Measurements from ENCODE around the gene LAMA4. TPM values are rescaled to one million over a fixed set of nuclear protein-coding genes. Genes with fewer than 3 reads are reported as not detected.

Gene LAMA4
- total RNA-seq, 1 experiment from 2014 or later, result 2.1 TPM

DNA sequence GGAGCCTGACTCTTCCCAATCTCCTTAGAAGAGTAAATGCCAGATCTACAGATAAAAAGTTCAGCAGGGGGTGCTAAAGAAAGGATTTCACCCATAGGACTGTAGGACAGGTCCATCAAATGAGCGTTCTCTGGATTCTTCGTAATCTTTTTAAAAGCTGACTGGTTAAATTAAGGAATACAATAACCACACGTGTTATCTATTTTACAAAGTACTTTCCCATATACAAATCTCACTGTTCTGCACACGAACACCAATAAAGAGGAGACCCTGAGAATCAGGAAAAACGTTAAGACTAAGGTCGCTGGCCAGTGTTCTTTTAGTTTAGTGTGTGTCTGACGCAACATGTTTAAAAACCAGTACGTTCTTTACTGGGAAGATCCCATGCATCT is 167.6 kb downstream of the LAMA4 start:
- Histone ChIP-seq H3K4me3 (ENCODE audit: insufficient read depth, low read depth, low read length) (peak overlapping the region; percentile 66), H3K27me3 (ENCODE audit: control insufficient read depth, insufficient read depth, low read length) (no peaks in the 10 kb centered on the region), H3K36me3 (replicated peaks; ENCODE audit: control insufficient read depth, insufficient read depth, low read length) (peaks cover 11% of the 10 kb centered on the region)
- DNase-seq, result peak; percentile 53

GRCh38 chr6:112085286-112086065 is 168.9 kb downstream of the LAMA4 start:
- Histone ChIP-seq H3K27me3 (ENCODE audit: control insufficient read depth, insufficient read depth, low read length) (no peaks in the 10 kb centered on the region), H3K36me3 (replicated peaks; ENCODE audit: control insufficient read depth, insufficient read depth, low read length) (peaks cover 12% of the 10 kb centered on the region), H3K4me3 (ENCODE audit: insufficient read depth, low read depth, low read length) (no peak overlapping the region)
- DNase-seq, result no peak

- Histone ChIP-seq H3K4me3 (ENCODE audit: insufficient read depth, low read depth, low read length) (no peak overlapping the region), H3K36me3 (replicated peaks; ENCODE audit: control insufficient read depth, insufficient read depth, low read length) (peaks cover 20% of the 10 kb centered on the region), H3K27me3 (ENCODE audit: control insufficient read depth, insufficient read depth, low read length) (no peaks in the 10 kb centered on the region)
- no peak for DNase-seq
Measured at GRCh38 chr6:112081569-112081968, 172.8 kb downstream of the LAMA4 start.

GRCh38 chr6:112066606-112067005 is 187.8 kb downstream of the LAMA4 start:
- no peak for DNase-seq
- Histone ChIP-seq H3K36me3 (replicated peaks; ENCODE audit: control insufficient read depth, insufficient read depth, low read length) (peaks cover 4% of the 10 kb centered on the region; the same call in 1 of the 2 replicates), H3K27me3 (ENCODE audit: control insufficient read depth, insufficient read depth, low read length) (no peaks in the 10 kb centered on the region), H3K4me3 (ENCODE audit: insufficient read depth, low read depth, low read length) (no peak overlapping the region)

- Histone ChIP-seq H3K4me3 (ENCODE audit: insufficient read depth, low read depth, low read length) (no peak overlapping the region), H3K27me3 (ENCODE audit: control insufficient read depth, insufficient read depth, low read length) (no peaks in the 10 kb centered on the region), H3K36me3 (replicated peaks; ENCODE audit: control insufficient read depth, insufficient read depth, low read length) (no peaks in the 10 kb centered on the region; the same call in 1 of the 2 replicates)
- DNase-seq, result no peak
Measured at GRCh38 chr6:112065426-112065986, 188.9 kb downstream of the LAMA4 start.

DNA sequence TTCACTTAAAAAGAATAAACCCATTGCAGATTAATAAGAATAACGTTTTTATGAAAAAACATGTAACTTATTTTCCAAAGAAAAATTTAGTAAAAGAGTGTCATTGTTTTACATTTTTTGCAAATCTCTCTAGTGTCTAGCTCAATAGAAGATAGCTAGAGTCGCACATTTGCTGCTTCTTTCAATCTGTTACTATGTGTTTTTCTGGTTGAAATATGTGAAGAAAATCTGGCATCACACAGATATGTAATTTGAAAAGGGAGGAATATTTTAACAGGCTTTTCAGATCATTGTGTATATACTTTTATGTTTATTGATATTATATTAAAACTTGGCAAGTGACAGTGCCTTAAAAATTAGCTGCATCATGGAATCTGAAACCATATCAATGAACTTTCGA is 191.4 kb downstream of the LAMA4 start:
- Histone ChIP-seq H3K27me3 (ENCODE audit: control insufficient read depth, insufficient read depth, low read length) (no peaks in the 10 kb centered on the region), H3K4me3 (ENCODE audit: insufficient read depth, low read depth, low read length) (no peak overlapping the region), H3K36me3 (replicated peaks; ENCODE audit: control insufficient read depth, insufficient read depth, low read length) (no peaks in the 10 kb centered on the region)
- no peak for DNase-seq

DNA sequence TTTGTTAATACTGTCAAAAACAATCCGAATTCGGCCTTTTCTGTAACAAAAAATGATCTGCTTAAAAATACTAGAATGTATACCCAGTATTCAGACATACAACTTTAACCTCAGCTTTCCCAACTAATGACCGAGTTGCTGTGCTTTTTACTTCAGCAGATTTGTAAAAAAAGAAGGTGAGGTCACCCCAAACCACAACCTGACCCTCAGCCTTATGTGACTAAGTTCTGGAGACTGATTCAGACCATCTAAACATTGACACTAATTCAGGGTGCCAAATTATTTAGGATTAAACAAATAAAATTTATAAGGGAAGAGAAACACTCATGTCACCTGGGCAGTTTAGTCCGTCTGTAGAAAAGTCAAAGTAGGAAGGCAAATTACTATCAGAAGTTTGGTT is 192.8 kb downstream of the LAMA4 start:
- no peak for DNase-seq
- Histone ChIP-seq H3K36me3 (replicated peaks; ENCODE audit: control insufficient read depth, insufficient read depth, low read length) (no peaks in the 10 kb centered on the region), H3K27me3 (ENCODE audit: control insufficient read depth, insufficient read depth, low read length) (no peaks in the 10 kb centered on the region), H3K4me3 (ENCODE audit: insufficient read depth, low read depth, low read length) (no peak overlapping the region)

Other genes starting within 250 kb of the LAMA4 start
- gene CCN6, start 200.5 kb downstream of the LAMA4 start, total RNA-seq (2014; rRNA removed; shearing (Covaris generic)), result not detected in 2 replicates
- 24.3 and 33.1 TPM in 2 replicates for gene TUBE1, start 167.1 kb downstream of the LAMA4 start, total RNA-seq (2014; rRNA removed; shearing (Covaris generic))
- 8.0 and 11.5 TPM in 2 replicates for gene FAM229B, start 167.0 kb downstream of the LAMA4 start, total RNA-seq (2014; rRNA removed; shearing (Covaris generic))
- not detected in 2 replicates for gene RFPL4B, start 92.8 kb upstream of the LAMA4 start, total RNA-seq (2014; rRNA removed; shearing (Covaris generic))

All from H7 (cell line).